Stimulated activated CD8-positive, alpha-beta memory T cell treated with anti-CD3 and anti-CD28 coated beads, Interleukin-12 subunit alpha, Interleukin-12 subunit beta, amount 100 ng/mL, for 1 hour (primary cell): ENCODE data around the gene TRAPPC12.

Experiments used
- DNase-seq: peaks from one replicate; pipeline ENCODE4 v3.0.0-alpha.2; 2020; ENCODE audit warnings: low read depth

The TRAPPC12 gene

DNA sequence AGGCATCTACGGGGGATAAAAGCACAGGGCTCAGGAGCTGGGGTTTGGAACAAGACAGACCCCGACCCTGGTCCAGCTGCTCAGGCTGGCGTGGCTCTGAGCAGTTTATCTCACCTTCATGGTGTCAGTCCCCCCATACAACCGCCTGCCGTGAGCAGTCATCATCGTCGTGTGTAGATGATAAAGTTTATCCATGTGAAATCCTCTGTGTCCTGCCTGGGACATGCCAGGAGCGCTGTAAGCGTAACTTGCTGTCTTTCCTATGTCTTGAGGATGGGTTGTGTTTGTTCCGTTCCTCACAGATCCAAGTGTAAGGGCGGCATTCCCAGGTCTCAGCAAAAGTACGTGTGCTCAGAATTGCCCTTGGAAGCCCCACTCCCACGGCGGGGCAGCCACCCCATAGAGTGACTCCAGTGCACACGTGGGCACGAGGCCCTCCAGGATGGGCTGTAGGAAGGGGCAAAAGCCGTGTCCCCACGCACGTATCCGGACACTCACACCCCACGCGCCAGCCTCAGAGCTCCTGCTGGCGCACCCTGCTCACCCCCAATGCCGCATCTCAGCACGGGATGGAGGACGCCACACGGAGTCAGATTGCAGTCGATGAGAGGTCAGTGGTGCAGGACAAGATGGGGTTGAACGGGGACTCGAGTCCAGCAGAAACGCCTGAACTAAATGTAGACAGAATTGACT is 88.9 kb downstream of the TRAPPC12 start:
- no peak for DNase-seq

DNA sequence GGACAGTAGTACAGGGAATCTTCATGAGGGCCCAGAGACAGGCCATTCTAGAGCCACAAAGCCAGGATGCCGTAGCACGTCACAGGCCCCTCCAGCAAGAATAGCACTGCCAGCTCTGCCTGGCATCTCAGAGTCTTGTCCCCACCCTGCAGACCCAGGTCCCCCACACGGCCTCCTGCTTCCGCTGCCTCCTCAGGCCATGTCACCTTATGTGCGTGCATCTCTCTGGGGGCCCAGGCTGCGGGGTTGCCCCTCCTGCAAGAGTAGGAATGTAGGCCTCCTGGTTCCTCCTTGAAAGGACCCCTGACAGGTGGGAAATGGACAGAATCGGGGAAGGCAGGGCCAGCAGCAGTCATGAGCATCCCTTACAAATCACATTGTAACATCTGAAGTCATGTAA is 90.0 kb downstream of the TRAPPC12 start:
- DNase-seq: no peak

DNA sequence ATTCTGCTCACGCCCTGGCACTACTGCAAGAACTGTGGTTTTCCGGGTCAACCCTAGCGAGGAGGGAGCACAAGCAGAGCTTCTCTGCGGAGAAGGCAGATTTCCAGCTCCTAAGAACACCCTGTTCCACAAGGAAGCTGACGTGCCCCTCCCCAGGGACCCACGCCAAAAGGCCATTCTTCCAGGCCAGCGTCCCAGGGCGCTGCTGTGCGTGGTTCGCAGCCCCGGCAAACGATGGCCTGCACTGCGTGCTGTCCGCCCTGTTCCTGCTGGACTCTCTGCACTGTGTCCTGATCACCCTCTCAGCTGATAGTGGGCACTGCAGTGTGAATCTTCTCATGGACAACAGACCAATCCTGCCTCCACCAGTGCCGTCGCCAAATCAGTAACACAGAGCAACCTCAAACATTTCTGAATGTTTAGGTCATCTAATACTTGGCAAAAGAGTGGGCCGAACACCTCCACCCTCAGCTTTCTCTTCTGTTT is 90.7 kb downstream of the TRAPPC12 start:
- no peak for DNase-seq

DNA sequence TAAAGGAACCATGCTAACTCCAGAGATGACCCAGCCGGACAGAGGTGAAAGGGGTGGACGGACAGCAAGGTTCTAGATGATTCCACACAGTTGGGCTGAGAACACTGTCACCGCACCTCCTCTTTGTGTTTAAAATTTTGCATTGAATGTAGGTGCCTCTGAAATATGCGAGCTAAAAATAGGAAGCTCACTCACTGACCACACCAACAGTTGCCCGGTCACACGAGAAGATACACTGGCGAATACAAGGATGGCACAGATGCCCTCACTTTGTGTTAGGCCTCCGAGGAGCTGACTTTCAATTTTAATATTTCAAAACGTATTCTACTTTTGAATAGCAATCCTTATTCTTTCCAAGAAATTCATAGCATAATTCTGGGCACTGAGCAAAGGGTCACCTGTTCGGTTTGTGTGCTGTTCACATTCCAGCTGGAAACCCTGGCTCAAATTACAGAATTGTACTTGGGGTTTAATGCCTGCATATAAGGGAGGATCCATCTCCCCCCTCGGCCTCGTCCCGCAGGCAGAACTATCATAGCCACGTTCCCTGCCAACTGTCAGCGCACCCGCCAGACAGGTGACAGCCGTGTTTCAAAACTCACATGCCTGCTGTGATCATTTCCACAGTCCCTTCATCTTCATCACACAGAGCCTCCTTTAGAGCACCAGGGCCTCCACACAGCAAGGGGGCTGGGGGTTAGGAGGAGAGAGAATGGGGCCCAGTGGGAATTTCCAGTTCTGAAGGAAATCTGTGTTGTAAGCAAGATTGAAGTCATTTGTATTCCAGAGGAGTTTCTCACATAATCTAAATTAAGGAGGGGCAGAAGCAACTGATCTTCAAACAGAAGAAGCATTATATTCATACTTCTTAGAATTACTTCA is 91.6 kb downstream of the TRAPPC12 start:
- no peak for DNase-seq

DNA sequence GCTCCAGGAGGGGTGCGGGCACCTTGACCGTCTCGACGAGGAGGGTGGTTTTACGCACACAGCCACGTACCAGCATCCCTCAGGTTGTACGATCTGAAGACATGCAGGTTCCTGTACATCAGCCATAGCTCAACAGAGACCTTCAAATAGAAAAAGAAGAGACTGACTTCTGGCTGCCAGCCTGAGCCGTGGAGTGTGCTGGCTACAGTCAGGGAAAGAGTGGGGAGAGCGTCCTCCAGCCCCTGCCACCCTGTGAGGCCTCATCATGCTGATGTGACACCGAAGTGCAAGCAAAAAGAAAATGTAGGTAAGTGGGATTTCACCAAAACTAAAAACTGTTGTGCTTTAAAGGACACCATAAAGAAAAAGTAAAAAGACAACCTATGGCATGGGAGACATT is 92.8 kb downstream of the TRAPPC12 start:
- no peak for DNase-seq

DNA sequence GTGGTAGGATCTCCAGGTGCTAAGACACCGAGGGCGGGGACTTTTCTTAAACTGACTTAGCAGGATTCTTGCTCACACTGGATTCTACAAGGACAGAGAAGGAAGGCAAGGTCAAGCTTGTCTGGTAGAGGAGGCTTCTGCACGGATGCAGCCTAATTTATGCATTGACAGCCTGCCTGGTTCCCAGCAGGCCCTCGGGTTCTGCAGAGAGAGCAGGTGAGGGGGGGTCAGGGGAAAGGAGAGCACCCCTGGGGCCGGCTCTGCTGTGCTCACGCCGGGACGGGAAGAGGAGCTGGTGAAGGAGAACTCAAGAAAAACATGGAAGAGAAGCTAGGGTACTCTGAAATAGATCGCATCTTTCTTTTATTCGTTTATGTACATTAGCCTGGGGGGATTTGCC is 93.5 kb downstream of the TRAPPC12 start:
- DNase-seq: no peak

DNA sequence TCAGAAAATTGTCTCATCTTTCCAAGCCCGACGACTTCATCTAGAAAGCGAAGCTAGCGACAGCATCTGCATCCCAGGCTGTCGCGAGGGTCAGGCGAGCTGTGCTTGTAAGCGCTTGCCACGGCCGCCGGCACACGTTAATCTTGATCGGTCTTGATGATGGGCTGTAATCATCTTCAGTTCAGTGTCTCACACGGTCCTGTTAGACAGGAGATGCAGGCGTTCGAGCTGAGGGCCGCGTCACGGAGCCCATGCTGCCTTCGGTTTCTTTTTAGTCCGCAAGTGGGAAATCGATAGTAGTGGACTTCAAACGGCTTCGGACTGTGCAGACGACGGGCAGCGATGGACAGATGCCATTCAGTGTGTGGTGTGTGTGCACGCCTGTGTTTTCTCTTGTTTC is 96.3 kb downstream of the TRAPPC12 start:
- no peak for DNase-seq

DNA sequence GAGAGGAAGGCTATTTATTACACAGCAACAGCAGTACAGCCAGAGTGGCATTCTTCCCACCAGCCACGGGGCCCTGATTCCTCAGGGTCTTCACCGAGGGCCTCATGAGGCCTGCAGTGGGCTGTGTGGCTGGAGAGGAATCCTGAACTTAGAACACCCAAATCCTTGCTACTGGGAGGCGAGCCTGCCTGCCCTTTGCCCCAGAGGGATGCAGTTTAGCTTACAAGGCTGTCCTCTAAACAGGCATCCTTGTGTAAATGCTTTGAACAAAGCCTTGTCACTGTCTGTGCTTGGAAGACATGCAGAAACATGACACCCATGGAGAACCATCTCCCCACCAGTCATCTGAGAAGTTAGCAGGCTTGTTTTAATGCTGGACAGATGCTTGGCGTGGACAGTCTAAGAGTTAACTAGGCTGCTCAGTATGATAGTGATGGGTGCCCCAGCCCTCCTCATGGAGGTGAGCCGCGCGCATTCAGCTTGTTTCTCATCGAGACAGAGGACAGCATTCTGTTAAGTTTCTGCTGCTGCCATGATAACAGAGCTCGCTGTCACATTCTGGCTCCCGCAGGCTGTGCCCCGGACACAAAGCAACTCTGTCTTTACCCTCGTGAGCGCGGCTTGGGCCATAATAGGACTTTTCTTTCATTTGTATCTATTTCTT is 97.0 kb downstream of the TRAPPC12 start:
- no peak for DNase-seq

DNA sequence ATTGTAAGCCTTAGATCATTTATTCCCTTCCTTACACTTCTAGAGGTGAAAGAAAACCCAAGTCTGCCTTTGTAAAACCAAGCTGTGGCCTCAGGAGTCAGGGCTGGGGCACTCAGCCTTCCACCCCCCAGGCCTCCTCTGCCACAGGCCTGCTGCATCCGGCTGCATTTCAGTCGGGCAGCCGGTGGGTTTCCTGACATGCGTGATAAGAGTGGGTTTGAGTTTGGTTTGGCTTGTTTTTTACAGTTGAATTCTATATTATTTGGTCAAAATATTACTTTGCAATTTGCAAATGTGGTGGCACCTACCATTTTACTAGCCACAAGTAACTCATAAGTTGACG is 97.5 kb downstream of the TRAPPC12 start:
- no peak for DNase-seq

DNA sequence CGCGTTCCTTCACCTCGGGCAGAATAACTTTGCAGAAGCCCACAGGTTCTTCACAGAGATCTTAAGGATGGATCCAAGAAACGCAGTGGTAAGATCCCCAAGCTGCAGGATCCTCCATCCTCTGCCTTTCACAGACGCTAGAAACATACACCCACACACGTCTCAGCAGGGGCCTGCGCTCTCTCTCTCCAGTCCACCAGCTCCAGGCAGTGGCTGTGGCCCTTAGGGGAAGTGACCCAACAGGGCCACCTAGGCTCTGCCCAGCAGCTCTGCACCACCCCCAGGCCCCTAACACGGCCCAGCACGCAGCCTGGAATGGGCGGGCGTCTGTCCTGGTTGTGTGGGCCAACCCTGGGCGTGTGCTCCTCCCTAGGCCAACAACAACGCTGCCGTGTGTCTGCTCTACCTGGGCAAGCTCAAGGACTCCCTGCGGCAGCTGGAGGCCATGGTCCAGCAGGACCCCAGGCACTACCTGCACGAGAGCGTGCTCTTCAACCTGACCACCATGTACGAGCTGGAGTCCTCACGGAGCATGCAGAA is 99.4 kb downstream of the TRAPPC12 start:
- DNase-seq: no peak

DNA sequence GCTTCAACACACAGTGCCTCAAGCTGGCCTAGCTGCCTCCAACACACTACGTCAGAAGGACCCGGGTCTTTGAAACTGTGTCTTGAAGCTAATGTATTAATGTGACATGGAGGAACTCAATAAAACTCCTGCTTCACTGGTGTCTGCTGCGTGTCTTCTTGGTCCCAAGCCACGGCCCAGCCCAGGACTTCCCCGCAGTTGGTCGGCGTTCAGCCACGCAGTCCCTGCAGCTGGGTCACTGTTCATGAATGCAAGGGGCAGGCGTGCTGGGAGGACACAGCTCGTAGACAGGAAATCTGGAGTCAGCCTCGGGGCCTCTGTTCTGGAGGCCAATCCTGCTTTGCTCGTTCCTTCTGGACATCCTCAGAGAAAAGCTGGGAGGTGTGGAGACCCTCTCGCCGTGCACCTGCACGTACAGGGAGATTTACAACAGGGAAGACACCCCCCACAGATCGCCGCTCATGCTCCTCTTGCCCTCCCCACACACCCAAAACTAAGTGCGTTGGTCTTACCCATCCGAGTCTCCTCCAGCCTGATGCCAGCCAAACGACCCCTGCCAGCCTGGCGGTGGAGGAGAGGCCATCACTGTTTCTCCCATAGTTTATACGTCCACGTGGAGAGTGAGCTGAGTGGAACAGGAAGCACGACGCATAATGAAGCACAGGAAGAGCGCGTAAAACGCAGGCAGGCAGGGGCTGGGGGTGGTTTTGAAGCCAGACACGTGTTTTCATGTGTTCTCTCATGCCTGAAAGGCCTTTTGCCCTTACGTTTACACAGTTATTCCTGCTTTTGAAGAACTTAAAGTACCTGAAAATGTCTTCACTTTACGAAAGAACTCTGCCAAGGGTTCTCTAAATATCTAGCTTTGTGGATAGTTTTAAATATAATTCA is 100.2 kb downstream of the TRAPPC12 start:
- DNase-seq: no peak

DNA sequence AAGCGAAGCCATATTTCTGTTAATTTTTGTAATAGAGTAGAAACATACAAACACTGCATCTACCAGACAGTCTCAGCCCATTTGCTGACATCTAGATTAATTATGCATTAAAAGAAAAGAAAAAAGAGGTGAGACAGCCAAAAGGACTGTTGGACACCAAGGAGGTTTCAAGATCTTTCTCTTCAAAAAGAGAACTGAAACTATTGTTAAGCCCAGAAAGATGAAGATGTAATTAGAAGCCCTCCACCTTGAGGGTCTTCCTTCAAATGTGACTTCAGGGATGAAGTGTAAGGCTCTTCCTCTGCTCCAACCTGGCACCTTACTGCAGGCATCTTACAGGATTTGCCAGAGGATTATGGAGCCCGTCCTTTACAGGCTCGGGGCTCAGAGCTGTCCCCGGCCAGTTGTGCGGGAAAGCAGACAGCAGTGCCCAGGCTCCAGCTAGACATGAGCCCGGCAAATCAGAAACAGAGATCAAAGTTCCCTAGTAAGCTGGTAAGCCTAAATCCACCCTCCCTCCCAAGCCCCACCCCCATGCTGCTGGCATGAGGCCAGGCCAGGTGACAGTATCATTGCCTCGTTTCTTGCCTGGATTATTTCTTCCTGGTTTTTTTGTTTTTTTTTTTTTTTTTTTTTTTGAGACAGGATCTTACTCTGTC is 101.0 kb downstream of the TRAPPC12 start:
- no peak for DNase-seq

DNA sequence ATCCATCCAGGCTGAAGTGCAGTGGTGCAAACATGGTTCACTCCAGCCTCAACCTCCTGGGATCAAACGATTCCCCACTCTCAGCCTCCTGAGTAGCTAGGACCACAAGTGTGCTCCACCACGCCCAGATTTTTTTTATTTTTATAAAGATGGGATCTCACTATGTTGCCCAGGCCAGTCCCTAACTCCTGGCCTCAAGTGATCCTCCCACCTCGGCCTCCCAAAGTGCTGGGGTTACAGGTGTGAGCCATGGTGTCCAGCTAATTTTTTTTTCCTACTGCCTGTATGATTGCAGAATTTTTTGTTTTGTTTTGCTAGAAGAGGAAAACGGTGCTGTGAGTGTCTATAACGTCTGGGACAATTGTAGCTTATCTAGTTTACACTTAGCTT is 101.5 kb downstream of the TRAPPC12 start:
- DNase-seq: no peak

DNA sequence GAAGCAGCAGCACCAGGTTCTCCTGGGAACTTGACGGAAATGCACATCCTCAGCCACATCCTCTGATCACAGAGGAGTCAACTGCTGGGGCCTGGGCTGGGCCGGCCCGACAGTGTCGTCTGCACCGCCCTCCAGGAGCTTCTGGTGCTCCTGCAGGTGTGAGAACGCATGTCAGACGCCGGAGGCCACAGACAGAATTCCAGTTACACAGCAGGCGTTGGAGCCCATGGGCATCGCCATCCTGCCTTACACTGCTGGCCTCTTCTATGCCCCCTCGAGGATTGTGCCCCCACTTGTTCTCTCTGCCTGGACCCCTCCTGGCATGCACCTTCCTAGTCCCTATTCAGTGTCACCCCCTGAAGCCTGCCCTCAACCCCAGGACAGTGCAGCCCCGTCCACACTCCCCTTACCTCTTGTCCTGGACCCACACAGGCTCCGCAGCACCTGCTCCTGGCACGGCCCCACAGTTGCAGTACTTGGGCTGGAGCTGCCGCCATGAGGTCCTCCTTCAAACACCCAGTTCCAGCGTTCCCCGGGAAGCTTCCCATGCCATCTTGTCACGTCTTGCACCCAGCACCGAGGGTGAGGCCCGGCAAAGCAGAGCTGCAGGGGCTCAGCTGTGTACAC is 102.4 kb downstream of the TRAPPC12 start:
- no peak for DNase-seq

DNA sequence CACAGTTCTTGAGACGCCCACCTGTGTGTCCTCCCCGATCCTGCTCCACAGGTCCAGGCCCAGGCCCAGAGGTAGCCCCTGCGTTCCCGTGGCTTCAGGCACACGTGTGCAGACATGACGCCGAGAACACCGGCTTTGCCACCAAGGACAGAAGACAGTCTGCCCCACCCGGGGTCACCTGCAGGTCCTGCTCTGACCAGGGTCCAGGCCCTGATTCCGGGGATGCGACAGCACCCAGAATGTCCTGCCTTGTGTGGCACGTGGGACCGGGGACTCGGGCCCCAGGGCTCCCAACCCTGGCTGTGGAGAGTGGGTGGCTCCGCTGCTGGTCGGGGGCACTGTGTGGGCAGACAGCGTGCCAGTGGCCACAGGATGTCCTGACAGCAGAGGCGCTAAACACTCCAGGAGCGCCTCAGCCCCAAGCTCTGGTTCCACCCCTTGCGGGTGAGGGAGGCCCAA is 102.9 kb downstream of the TRAPPC12 start:
- no peak for DNase-seq

DNA sequence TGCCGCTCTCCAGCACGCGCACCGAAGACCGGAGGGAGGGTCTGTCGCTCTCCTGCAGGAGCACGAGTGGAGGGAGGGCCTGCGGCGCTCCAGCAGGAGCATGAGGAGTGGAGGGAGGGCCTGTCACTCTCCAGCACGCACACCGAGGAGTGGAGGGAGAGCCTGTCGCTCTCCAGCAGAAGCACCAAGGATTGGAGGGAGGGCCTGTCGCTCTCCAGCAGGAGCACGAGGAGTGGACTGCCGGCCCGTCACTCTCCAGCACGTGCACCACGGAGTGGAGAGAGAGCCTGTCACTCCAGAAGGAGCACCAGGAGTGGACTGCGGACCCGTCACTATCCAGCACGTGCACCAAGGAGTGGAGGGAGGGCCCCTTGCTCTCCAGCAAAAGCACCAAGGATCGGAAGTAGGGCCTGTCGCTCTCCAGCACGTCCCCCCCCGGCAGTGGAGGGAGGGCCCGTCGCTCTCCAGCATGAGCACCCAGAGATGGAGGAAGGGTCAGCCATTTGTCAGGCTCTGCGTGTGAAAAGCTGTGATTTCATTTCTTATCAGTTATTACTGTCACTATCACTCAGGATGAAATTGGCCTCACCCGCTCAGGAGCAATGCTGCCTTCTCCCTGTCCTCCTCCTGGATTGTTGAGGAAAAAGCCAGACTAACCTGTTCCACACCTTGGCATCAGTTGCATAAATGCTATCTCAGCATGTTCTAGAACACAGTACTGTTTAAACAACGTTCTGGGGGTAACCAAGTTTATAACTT is 103.9 kb downstream of the TRAPPC12 start:
- DNase-seq: no peak

DNA sequence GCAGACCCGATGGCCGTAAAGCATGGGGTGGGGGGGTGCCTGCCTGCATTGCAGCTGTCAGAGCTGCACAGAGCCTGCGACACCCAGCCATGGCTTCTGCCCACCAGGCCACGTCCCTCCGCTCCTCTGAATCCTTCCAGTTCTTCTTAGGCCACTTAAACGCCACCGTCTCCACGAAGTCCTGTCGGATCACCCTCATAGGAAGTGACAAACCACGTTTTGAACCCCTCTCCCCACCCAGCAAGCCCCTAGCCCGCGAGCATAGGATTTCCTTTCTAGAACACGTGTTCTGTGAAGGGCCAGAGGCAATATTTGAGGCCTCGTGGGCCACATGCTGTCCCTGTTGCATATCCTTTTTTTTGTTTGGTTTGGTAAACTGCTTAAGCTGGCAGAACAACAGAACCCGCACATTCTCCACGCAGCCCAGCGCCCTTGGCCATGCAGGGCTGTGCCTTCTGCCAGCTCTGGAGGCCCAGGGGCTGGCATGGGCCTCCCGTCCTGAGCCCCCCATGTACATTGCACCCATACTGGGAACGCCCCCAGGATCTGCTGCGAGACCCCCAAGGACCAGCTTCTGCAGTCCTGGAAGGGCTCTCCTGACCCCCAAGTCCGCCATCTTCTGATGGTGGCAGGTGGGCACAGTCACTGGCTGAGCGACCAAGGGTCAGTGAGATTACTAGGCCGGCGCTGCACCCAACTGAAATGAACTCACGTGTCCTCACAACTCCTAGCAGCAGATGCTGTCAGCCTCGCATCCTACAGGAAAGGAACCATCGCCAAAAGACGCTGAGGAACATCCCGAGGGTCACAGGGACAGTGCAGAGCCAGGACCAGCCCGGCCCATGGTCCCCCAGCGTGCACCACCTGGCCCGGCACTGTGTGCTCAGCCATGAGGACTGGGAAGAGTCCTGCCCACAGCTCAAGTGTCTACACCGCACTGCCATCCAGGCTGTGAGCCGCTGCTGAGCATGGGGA is 104.8 kb downstream of the TRAPPC12 start:
- no peak for DNase-seq

DNA sequence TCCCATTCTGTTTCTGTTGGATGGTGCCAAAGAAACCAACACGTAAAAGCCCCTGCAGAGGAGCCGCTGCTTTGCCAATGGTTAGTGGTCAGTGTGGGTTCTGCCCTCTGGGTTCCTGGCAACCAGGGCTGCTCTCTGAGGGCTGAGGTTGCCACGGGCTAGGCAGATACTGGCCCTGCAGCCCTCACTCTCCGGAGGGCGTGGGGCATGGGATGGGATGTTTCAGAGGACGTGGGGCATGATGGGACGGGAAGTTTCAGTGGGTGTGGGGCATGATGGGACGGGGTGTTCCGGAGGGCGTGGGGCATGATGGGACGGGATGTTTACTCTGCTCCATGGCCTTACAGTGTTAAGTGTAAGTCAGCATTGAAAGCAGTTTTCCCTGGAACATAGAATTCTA is 105.7 kb downstream of the TRAPPC12 start:
- DNase-seq: no peak
